Heart left ventricle (tissue), 16 donors: ENCODE results near the gene MDK. TPM values are rescaled to one million over a fixed set of nuclear protein-coding genes. Genes with fewer than 3 reads are reported as not detected.
"Not testable (repeated sequence)": the region's sequence is repeated elsewhere in the genome, so short reads cannot be mapped to it uniquely, and the experiment has no call there.

Source experiments
- ATAC-seq, 4 donors: fragments of 200-7000 bp; cut with Tn5 transposase; one replicate each; pipeline ENCODE4 v1.9.1; 2020 to 2022; ENCODE audit warnings: moderate library complexity in 4 of 4, mild to moderate bottlenecking in 3 of 4, moderate number of reproducible peaks in 1 of 4
- DNase-seq, 5 donors: peaks; one replicate each; pipeline ENCODE4 v3.0.0-alpha.2; 2020
- H3K27ac ChIP-seq, 12 donors: fragments of 200-600 bp; sonication (generic) in 4 of 12; one replicate each; pipeline versions ENCODE4 v1.5.0 to v1.8.0; 2016 to 2022; ENCODE audit warnings: mild to moderate bottlenecking in 2 of 12
- H3K27me3 ChIP-seq, 9 donors: fragments of 200-600 bp; sonication (generic) in 2 of 9; one replicate each; pipeline versions ENCODE4 v1.5.1 to v1.8.0; 2016 to 2022; ENCODE audit warnings: mild to moderate bottlenecking in 3 of 9
- H3K36me3 ChIP-seq, 9 donors: fragments of 200-600 bp; sonication (generic) in 2 of 9; one replicate each; pipeline versions ENCODE4 v1.5.0 to v1.8.0; 2018 to 2022; ENCODE audit warnings: mild to moderate bottlenecking in 2 of 9
- H3K4me1 ChIP-seq, 12 donors: fragments of 200-600 bp; sonication (generic) in 4 of 12; one replicate each; pipeline versions ENCODE4 v1.5.0 to v1.8.0; 2016 to 2022; ENCODE audit warnings: mild to moderate bottlenecking in 3 of 12
- H3K4me3 ChIP-seq, 12 donors: fragments of 200-600 bp; sonication (generic) in 4 of 12; one replicate each; pipeline versions ENCODE4 v1.5.0 to v1.8.0; 2017 to 2022; ENCODE audit warnings: mild to moderate bottlenecking in 9 of 12, moderate library complexity in 4 of 12
- H3K9me3 ChIP-seq, 12 donors: fragments of 200-600 bp; sonication (generic) in 4 of 12; one replicate each; pipeline versions ENCODE4 v1.5.0 to v1.8.0; 2016 to 2022; ENCODE audit warnings: mild to moderate bottlenecking in 1 of 12
- CTCF ChIP-seq, 12 donors: fragments of 200-600 bp; sonication (generic) in 4 of 12; IDR thresholded peaks; one replicate each; pipeline versions ENCODE4 v1.5.0 to v1.8.0; 2018 to 2022; ENCODE audit warnings: antibody characterized with exemption in 12 of 12, mild to moderate bottlenecking in 5 of 12
- POLR2A ChIP-seq, 2 donors: fragments of 450-650 bp; IDR thresholded peaks; one replicate each; pipeline ENCODE4 v1.6.1; 2017; ENCODE audit warnings: antibody characterized with exemption in 2 of 2, mild to moderate bottlenecking in 2 of 2, moderate library complexity in 2 of 2
- WGBS, 4 donors: extraction: QIAGEN DNeasy Blood & Tissue Kit in 2 of 4; methylation state at CpG; one replicate each; pipeline versions ENCODE4 v1.1.5 to v1.1.7; 2013 to 2018; 5-methylcytosine and 5-hydroxymethylcytosine counted together
- intact Hi-C, 10 donors: fragments of 100-400 bp; cut with DNase I; formaldehyde crosslinking; loops; one replicate each; pipeline versions ENCODE4 v1.11.1 to v1.14.2; 2022
- polyA plus RNA-seq, 2 donors: library from polyadenylated mRNA; stranded (reverse); fragments of 200-250 nt; gene quantifications; one replicate each; pipeline ENCODE4 v1.2.3, GENCODE V29; 2013
- total RNA-seq, 9 donors: library from RNA; depleted of rRNA in 2 of 9; stranded (reverse); fragments of >200 nt in 2 of 9; fragmentation: NEBNext Ultra II Directional in 3 of 9; extraction: Animal tissue kit (Norgen Biotek cat#: 25700) in 3 of 9; gene quantifications; one replicate each; pipeline versions ENCODE4 v1.1.0 to v1.2.4, GENCODE V29; 2016 to 2023
- donor health status: ischemic (EF 13 %, LVEDD 7.1; RV severe dilation, severe dysfunction).
- donor health status: healthy with polysubstance abuse.
- donor health status: DM: no; HTN: yes; CAD: no.
- donor health status: DM: no; HTN: no; CAD: no.
- donor health status: ischemic (EF 25% LVEDD 6.9; RV normal size, moderate dysfunction).
- donor health status: ischemic (EF 25% LVEDD 5.7; RV mildly dilated, moderate dysfunction).
- donor health status: healthy.
- donor health status: DM: yes; HTN: yes; CAD: no.
- donor health status: ischemic (EF 35%, LVEDD 5.7; RV mildly dilated, moderate dysfunction).
- donor health status: nonischemic (EF 11% LVEDD 7.7; RV severe dilation, severe dysfunction).
- donor health status: DM: yes; HTN: yes; CAD: no.
- donor health status: PGD.
- donor health status: ischemic (EF 29% LVEDD 5.4; RV normal size, mild dysfunction).
- donor health status: nonischemic (EF 23%, LVEDD 6.1; RV moderate dilation, normal function).

The MDK gene
- total and polyA plus RNA-seq, 11 donors: 1.9 to 26.5 (median 5.4) TPM

- no peak overlapping the region for H3K4me3 ChIP-seq
- peaks cover 0 to 50% (median 46%) of the 10 kb centered on the region in 9 donors for H3K36me3 ChIP-seq
- intact Hi-C loops: no loop called here
- WGBS, 4 donors: 74 to 93% (median 85%) methylated on average over 7 to 10 of the region's 10 CpGs
- ATAC-seq (no peak), DNase-seq (peak in 1 of 5 donors; percentile 46)
- H3K9me3 ChIP-seq: no peaks in the 10 kb centered on the region
- no peak for TF ChIP-seq POLR2A (IDR thresholded peaks at IDR 0.05)
- no peak for TF ChIP-seq CTCF (IDR thresholded peaks at IDR 0.05)
- no peak overlapping the region for H3K27ac ChIP-seq
- peaks cover 0 to 32% (median 16%) of the 10 kb centered on the region in 12 donors for H3K4me1 ChIP-seq
- peaks cover 0 to 13% (median 0%) of the 10 kb centered on the region in 9 donors for H3K27me3 ChIP-seq
These were observed 3.2 kb upstream of the MDK start for GRCh38 chr11:46378296-46378695.

GRCh38 chr11:46378811-46379481 is 2.5 kb upstream of the MDK start:
- Histone ChIP-seq H3K27ac (peak overlapping the region in 2 of 12 donors; percentile 81 to 84), H3K36me3 (peaks cover 0 to 43% (median 40%) of the 10 kb centered on the region in 9 donors), H3K4me3 (no peak overlapping the region), H3K9me3 (no peaks in the 10 kb centered on the region), H3K27me3 (peaks cover 0 to 13% (median 0%) of the 10 kb centered on the region in 9 donors), H3K4me1 (peaks cover 0 to 32% (median 16%) of the 10 kb centered on the region in 12 donors)
- TF ChIP-seq CTCF (IDR thresholded peaks at IDR 0.05) (no peak), POLR2A (IDR thresholded peaks at IDR 0.05) (no peak)
- WGBS, 4 donors: 66 to 80% (median 73%) methylated on average over 12 to 20 of the region's 20 CpGs
- DNase-seq (peak in 1 of 5 donors; percentile 51), ATAC-seq (peak in 2 of 4 donors; percentile 1 to 2)
- intact Hi-C loops: no loop called here

- DNase-seq (peak in 1 of 5 donors; percentile 50), ATAC-seq (peak in 3 of 4 donors; percentile 2 to 11 (median 9))
- H3K4me1 ChIP-seq: peaks cover 0 to 32% (median 16%) of the 10 kb centered on the region in 12 donors
- peaks cover 0 to 13% (median 0%) of the 10 kb centered on the region in 9 donors for H3K27me3 ChIP-seq
- H3K36me3 ChIP-seq: peaks cover 0 to 36% (median 33%) of the 10 kb centered on the region in 9 donors
- H3K9me3 ChIP-seq: not testable (repeated sequence)
- 67 to 70% (median 69%) methylated on average over 4 to 34 of the region's 36 CpGs for WGBS, 4 donors
- intact Hi-C loops: loop anchor here in 3 of 10 donors (10.0 kb wide), 1 partner anchor 235 kb away; the partner anchor contains the start of genes ATG13 (in 3 of the 3) and HARBI1 (in 3 of the 3)
- H3K27ac ChIP-seq: peak overlapping the region in 11 of 12 donors; percentile 67 to 88 (median 81)
- peak overlapping the region in 6 of 12 donors; percentile 71 to 76 (median 75) for H3K4me3 ChIP-seq
These were observed 1.8 kb upstream of the MDK start for GRCh38 chr11:46379482-46380293.

- peak overlapping the region; percentile 40 to 78 (median 72) for H3K4me3 ChIP-seq
- ATAC-seq: peak; percentile 12 to 66 (median 33)
- intact Hi-C loops: loop anchor here in 3 of 10 donors (10.0 kb wide), 1 partner anchor 234 kb away; the partner anchor contains the start of genes ATG13 (in 3 of the 3) and HARBI1 (in 3 of the 3)
- 5 to 12% (median 8%) methylated on average over 17 to 45 of the region's 45 CpGs for WGBS, 4 donors
- peak overlapping the region; percentile 14 to 88 (median 80) for H3K27ac ChIP-seq
- peaks cover 0 to 13% (median 0%) of the 10 kb centered on the region in 9 donors for H3K27me3 ChIP-seq
- no peaks in the 10 kb centered on the region for H3K9me3 ChIP-seq
- TF ChIP-seq CTCF (IDR thresholded peaks at IDR 0.05) (no peak), POLR2A (IDR thresholded peaks at IDR 0.05) (no peak)
- H3K4me1 ChIP-seq: peaks cover 0 to 32% (median 16%) of the 10 kb centered on the region in 12 donors
- peaks cover 0 to 28% (median 25%) of the 10 kb centered on the region in 9 donors for H3K36me3 ChIP-seq
- DNase-seq: peak; percentile 75 to 83 (median 82)
These were observed 975 bp upstream of the MDK start for GRCh38 chr11:46380340-46381047.
